Calu3 (cell line): ENCODE results near the gene RBP3. TPM values are rescaled to one million over a fixed set of nuclear protein-coding genes. Genes with fewer than 3 reads are reported as not detected.

Source experiments
- BruUV-seq: library from RNA; stranded (reverse); fragments of 400-500 nt; replicated peaks from 2 replicates; lab custom pipeline; 2021; lab: Mats Ljungman, UMichigan
- CTCF ChIA-PET: fragments of 300-600 bp; sonication (Branson Sonifier 250); formaldehyde crosslinking; loops from one replicate; lab custom pipeline; 2022; ENCODE audit warnings: antibody characterized with exemption; lab: Charles Lee
- DNase-seq: peaks from one replicate; pipeline ENCODE4 v3.0.0; 2022
- H3K27ac Mint-ChIP-seq: one replicate; pipeline ENCODE4 v1.8.0; 2022; ENCODE audit warnings: mixed read lengths; ENCODE audit not compliant: unreplicated experiment
- H3K27me3 Mint-ChIP-seq: one replicate; pipeline ENCODE4 v1.8.0; 2022; ENCODE audit warnings: mixed read lengths; ENCODE audit not compliant: unreplicated experiment
- H3K36me3 Mint-ChIP-seq: one replicate; pipeline ENCODE4 v1.8.0; 2022; ENCODE audit warnings: mild to moderate bottlenecking, moderate library complexity, mixed read lengths; ENCODE audit not compliant: insufficient read depth, unreplicated experiment
- H3K4me1 Mint-ChIP-seq: one replicate; pipeline ENCODE4 v1.8.0; 2022; ENCODE audit warnings: mild to moderate bottlenecking, low read depth, mixed read lengths; ENCODE audit not compliant: unreplicated experiment
- H3K4me3 Mint-ChIP-seq: one replicate; pipeline ENCODE4 v1.8.0; 2022; ENCODE audit warnings: mild to moderate bottlenecking, low read depth, moderate library complexity, mixed read lengths; ENCODE audit not compliant: unreplicated experiment
- H3K9me3 Mint-ChIP-seq: one replicate; pipeline ENCODE4 v1.8.0; 2022; ENCODE audit warnings: low read depth, mixed read lengths; ENCODE audit not compliant: unreplicated experiment
- intact Hi-C: fragments of 100-400 bp; cut with micrococcal nuclease; formaldehyde crosslinking; loops from one replicate; pipeline ENCODE4 v1.10.0; 2022; ENCODE audit not compliant: unreplicated experiment
- total RNA-seq: library from RNA; stranded (reverse); gene quantifications from 2 replicates; pipeline ENCODE4 v1.2.3, GENCODE V29; 2022
- TF ChIP-seq, protein P1 (sequence below): fragments of 200-600 bp; IDR thresholded peaks from one replicate; pipeline ENCODE4 v1.8.0; 2022; ENCODE audit warnings: antibody characterized with exemption; ENCODE audit not compliant: unreplicated experiment

RBP3 gene
- total RNA-seq, 1 experiment from 2014 or later = not detected

- TF ChIP-seq, protein P1, sequence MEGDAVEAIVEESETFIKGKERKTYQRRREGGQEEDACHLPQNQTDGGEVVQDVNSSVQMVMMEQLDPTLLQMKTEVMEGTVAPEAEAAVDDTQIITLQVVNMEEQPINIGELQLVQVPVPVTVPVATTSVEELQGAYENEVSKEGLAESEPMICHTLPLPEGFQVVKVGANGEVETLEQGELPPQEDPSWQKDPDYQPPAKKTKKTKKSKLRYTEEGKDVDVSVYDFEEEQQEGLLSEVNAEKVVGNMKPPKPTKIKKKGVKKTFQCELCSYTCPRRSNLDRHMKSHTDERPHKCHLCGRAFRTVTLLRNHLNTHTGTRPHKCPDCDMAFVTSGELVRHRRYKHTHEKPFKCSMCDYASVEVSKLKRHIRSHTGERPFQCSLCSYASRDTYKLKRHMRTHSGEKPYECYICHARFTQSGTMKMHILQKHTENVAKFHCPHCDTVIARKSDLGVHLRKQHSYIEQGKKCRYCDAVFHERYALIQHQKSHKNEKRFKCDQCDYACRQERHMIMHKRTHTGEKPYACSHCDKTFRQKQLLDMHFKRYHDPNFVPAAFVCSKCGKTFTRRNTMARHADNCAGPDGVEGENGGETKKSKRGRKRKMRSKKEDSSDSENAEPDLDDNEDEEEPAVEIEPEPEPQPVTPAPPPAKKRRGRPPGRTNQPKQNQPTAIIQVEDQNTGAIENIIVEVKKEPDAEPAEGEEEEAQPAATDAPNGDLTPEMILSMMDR = no peak
- intact Hi-C loops = no loop called here
- CTCF ChIA-PET = no interaction called here
- BruUV-seq = no TSS peak
- no peak overlapping the region for H3K27ac Mint-ChIP-seq
- H3K9me3 Mint-ChIP-seq = no peaks in the 10 kb centered on the region
- DNase-seq = no peak
- peaks cover 33% of the 10 kb centered on the region for H3K27me3 Mint-ChIP-seq
- no peak overlapping the region for H3K4me3 Mint-ChIP-seq
- H3K4me1 Mint-ChIP-seq = no peaks in the 10 kb centered on the region
- no peaks in the 10 kb centered on the region for H3K36me3 Mint-ChIP-seq
Measured at GRCh38 chr10:47325303-47326291, 22.6 kb upstream of the RBP3 start.

GRCh38 chr10:47326306-47326926 is 21.7 kb upstream of the RBP3 start:
- TF ChIP-seq, protein P1 = no peak
- CTCF ChIA-PET = no interaction called here
- BruUV-seq = no TSS peak
- Mint-ChIP-seq H3K4me3 (no peak overlapping the region), H3K27me3 (peaks cover 25% of the 10 kb centered on the region), H3K4me1 (no peaks in the 10 kb centered on the region), H3K27ac (no peak overlapping the region), H3K9me3 (no peaks in the 10 kb centered on the region), H3K36me3 (no peaks in the 10 kb centered on the region)
- no peak for DNase-seq
- intact Hi-C loops = no loop called here

DNA sequence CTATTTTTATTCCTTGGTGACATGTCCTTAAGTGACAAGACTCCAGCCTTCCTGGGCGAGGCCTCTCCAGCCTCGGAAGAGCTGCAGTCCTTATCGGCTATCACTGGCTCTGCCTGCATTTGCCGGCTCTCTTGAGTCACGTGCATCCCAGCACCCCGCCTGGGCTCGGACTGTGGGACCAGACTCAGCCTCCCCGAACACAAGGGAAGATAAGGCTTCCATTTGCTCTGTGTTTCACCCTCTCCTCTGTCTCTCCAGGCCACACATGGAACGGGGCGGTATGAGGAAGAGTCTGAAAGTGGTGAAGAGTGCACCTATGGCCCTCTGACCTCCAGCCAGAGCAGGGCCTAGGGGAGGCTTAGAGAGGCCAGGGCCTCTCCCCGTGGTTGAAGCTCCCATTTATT is 21.2 kb upstream of the RBP3 start:
- no peak for DNase-seq
- peaks cover 20% of the 10 kb centered on the region for H3K27me3 Mint-ChIP-seq
- no peaks in the 10 kb centered on the region for H3K9me3 Mint-ChIP-seq
- CTCF ChIA-PET = no interaction called here
- no TSS peak for BruUV-seq
- no peak overlapping the region for H3K27ac Mint-ChIP-seq
- TF ChIP-seq, protein P1 = no peak
- intact Hi-C loops = no loop called here
- no peaks in the 10 kb centered on the region for H3K36me3 Mint-ChIP-seq
- H3K4me3 Mint-ChIP-seq = no peak overlapping the region
- no peaks in the 10 kb centered on the region for H3K4me1 Mint-ChIP-seq

DNA sequence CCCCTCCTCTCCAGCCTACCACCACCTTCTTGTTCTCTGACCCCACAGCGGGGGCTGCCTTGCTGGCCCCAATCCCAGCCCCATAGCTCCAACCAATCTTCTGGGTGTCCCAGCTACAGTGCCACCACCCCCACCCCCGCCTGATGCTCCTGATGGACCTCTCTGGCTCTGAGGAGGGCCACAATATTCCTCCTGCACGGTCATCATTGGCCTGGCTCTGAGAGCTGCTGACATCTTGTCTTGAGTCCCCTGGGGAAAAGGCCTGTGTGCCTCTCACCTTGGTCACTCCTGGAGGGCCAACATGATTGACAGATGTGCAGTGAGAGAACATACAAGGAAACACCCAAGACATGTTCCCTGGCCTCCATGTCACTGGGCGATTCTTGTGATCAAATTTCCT is 18.3 kb upstream of the RBP3 start:
- Mint-ChIP-seq H3K9me3 (no peaks in the 10 kb centered on the region), H3K4me1 (no peaks in the 10 kb centered on the region), H3K27ac (no peak overlapping the region), H3K36me3 (no peaks in the 10 kb centered on the region), H3K27me3 (peaks cover 22% of the 10 kb centered on the region), H3K4me3 (no peak overlapping the region)
- CTCF ChIA-PET = no interaction called here
- no TSS peak for BruUV-seq
- no peak for DNase-seq
- TF ChIP-seq, protein P1 = no peak
- intact Hi-C loops = no loop called here
